GM12878 (cell line): ENCODE data around the gene ARMS2. TPM values are rescaled to one million over a fixed set of nuclear protein-coding genes. Genes with fewer than 3 reads are reported as not detected.

Experiments
- ATAC-seq: fragments of 200-7000 bp; cut with Tn5 transposase; 3 replicates; pipeline ENCODE4 v1.9.1; 2020; ENCODE audit warnings: mild to moderate bottlenecking, moderate library complexity
- BruUV-seq: library from RNA; stranded (reverse); fragments of 400-500 nt; replicated peaks from 2 replicates; lab custom pipeline; 2021; lab: Mats Ljungman, UMichigan
- CTCF ChIA-PET: fragments of 300-600 bp; sonication (Branson Sonifier 250); formaldehyde crosslinking; extraction: SDS; loops from one replicate; lab custom pipeline; 2021; ENCODE audit warnings: inconsistent platforms; lab: Yijun Ruan, JAX
- POLR2A ChIA-PET: fragments of 350-600 bp; formaldehyde crosslinking; extraction: SDS; loops from one replicate; lab custom pipeline; 2021; ENCODE audit warnings: inconsistent platforms; lab: Charles Lee
- RAD21 ChIA-PET: fragments of 300-600 bp; sonication (Branson Sonifier 250); formaldehyde crosslinking; loops from one replicate; lab custom pipeline; 2023; ENCODE audit warnings: antibody characterized with exemption; ENCODE audit not compliant: unreplicated experiment; lab: Charles Lee
- SMC1A ChIA-PET: fragments of 300-600 bp; sonication (Branson Sonifier 250); formaldehyde crosslinking; loops from one replicate; lab custom pipeline; 2023; ENCODE audit not compliant: unreplicated experiment, uncharacterized antibody; lab: Charles Lee
- DNase-seq: peaks from one replicate; pipeline ENCODE4 v3.0.0-alpha.2; 2011; ENCODE audit warnings: low read depth, low spot score
- FAIRE-seq: peaks from 3 replicates; lab custom pipeline; 2011; peaks lifted over from hg19 to GRCh38; lab: Jason Lieb, UNC
- H2AFZ ChIP-seq: 2 replicates; pipeline ENCODE4 v1.6.0; 2011; ENCODE audit warnings: low read depth, low read length, control low read depth; ENCODE audit not compliant: control insufficient read depth
- H3K27ac ChIP-seq: 2 replicates; pipeline ENCODE4 v1.5.1; 2011; ENCODE audit warnings: control low read depth; ENCODE audit not compliant: control insufficient read depth, insufficient read depth
- H3K27me3 ChIP-seq, 2 experiments: replicated peaks in 1 of 2; 2 replicates each; pipeline versions ENCODE4 v1.6.0 to v1.6.1; 2011; ENCODE audit warnings: low read length in 1 of 2; ENCODE audit not compliant: control insufficient read depth in 2 of 2, insufficient read depth in 2 of 2
- H3K36me3 ChIP-seq, 2 experiments: 2 replicates each; pipeline ENCODE4 v1.5.1; 2011; ENCODE audit warnings: low read length in 1 of 2; ENCODE audit not compliant: control insufficient read depth in 2 of 2, insufficient read depth in 2 of 2
- H3K4me1 ChIP-seq: 2 replicates; pipeline ENCODE4 v1.6.1; 2011; ENCODE audit warnings: mild to moderate bottlenecking, low read length, moderate library complexity, mixed read lengths; ENCODE audit not compliant: control insufficient read depth, insufficient read depth
- H3K4me2 ChIP-seq: 2 replicates; pipeline ENCODE4 v1.6.0; 2011; ENCODE audit warnings: control low read depth; ENCODE audit not compliant: control insufficient read depth, insufficient read depth
- H3K4me3 ChIP-seq: fragments of 200-600 bp; sonication (generic); 2 replicates; pipeline ENCODE4 v1.5.1; 2016
- H3K79me2 ChIP-seq: 2 replicates; pipeline ENCODE4 v1.6.0; 2011; ENCODE audit warnings: low read length; ENCODE audit not compliant: control insufficient read depth, insufficient read depth
- H3K9ac ChIP-seq: 2 replicates; pipeline ENCODE4 v1.8.0; 2011; ENCODE audit warnings: low read length, control low read depth, mixed read lengths; ENCODE audit not compliant: control insufficient read depth, insufficient read depth
- H3K9me3 ChIP-seq: replicated peaks from 3 replicates; pipeline ENCODE4 v1.5.1; 2011; ENCODE audit warnings: mild to moderate bottlenecking, low read length; ENCODE audit not compliant: control insufficient read depth, insufficient read depth
- H4K20me1 ChIP-seq: 2 replicates; pipeline ENCODE4 v1.6.0; 2011; ENCODE audit not compliant: control insufficient read depth, insufficient read depth
- CBX3 ChIP-seq: fragments of 200-600 bp; sonication (generic); IDR thresholded peaks from 2 replicates; pipeline ENCODE4 v1.6.1; 2016; ENCODE audit warnings: low read depth, borderline replicate concordance
- CHD1 ChIP-seq: IDR thresholded peaks from 2 replicates; pipeline ENCODE4 v1.6.1; 2012; ENCODE audit warnings: low read depth, low read length, improper control_type of control experiment
- CREB1 ChIP-seq: IDR thresholded peaks from 2 replicates; pipeline ENCODE4 v1.6.1; 2012; ENCODE audit warnings: low read depth, mild to moderate bottlenecking, inconsistent platforms
- EZH2 ChIP-seq: IDR thresholded peaks from 2 replicates; pipeline ENCODE4 v1.6.1; 2012; ENCODE audit warnings: low read depth, mild to moderate bottlenecking, control low read depth, inconsistent platforms, low read length, borderline replicate concordance; ENCODE audit not compliant: control insufficient read depth
- HDAC6 ChIP-seq: fragments of 200-600 bp; sonication (generic); IDR thresholded peaks from one replicate; pipeline ENCODE4 v1.8.0; 2017; ENCODE audit warnings: antibody characterized with exemption; ENCODE audit not compliant: unreplicated experiment
- IRF4 ChIP-seq: IDR thresholded peaks from 2 replicates; pipeline ENCODE4 v1.6.1; 2011; ENCODE audit warnings: low read depth, low read length
- NR2C1 ChIP-seq: fragments of 450-650 bp; IDR thresholded peaks from 2 replicates; pipeline ENCODE4 v1.6.1; 2017; ENCODE audit warnings: antibody characterized with exemption, mild to moderate bottlenecking, moderate library complexity
- PBX3 ChIP-seq: IDR thresholded peaks from 2 replicates; pipeline ENCODE4 v1.6.1; 2011; ENCODE audit warnings: mild to moderate bottlenecking, low read depth, low read length, moderate library complexity; ENCODE audit not compliant: insufficient replicate concordance
- PKNOX1 ChIP-seq: fragments of 450-650 bp; IDR thresholded peaks from 2 replicates; pipeline ENCODE4 v1.6.1; 2016; ENCODE audit warnings: mild to moderate bottlenecking
- SMAD1 ChIP-seq: fragments of 450-650 bp; IDR thresholded peaks from 2 replicates; pipeline ENCODE4 v1.6.1; 2018; ENCODE audit warnings: mild to moderate bottlenecking, low read depth; ENCODE audit not compliant: partially characterized antibody
- USF1 ChIP-seq: IDR thresholded peaks from 2 replicates; pipeline ENCODE4 v1.6.1; 2011; ENCODE audit warnings: borderline replicate concordance, low read depth, mild to moderate bottlenecking, moderate library complexity, mixed read lengths, low read length; ENCODE audit not compliant: insufficient read depth; ENCODE audit errors: extremely low read length
- ZNF24 ChIP-seq: fragments of 450-650 bp; IDR thresholded peaks from 2 replicates; pipeline ENCODE4 v1.6.1; 2017; ENCODE audit warnings: antibody characterized with exemption, mild to moderate bottlenecking
- WGBS: methylation state at CpG from one replicate; pipeline ENCODE4 v1.1.6; 2016; ENCODE audit warnings: low lambda C conversion rate; ENCODE audit not compliant: insufficient replicate concordance, insufficient coverage; ENCODE audit errors: missing lambda C conversion rate; 5-methylcytosine and 5-hydroxymethylcytosine counted together
- in situ Hi-C: fragments of 300-500 bp; cut with MboI; formaldehyde crosslinking; loops from 9 replicates; pipeline ENCODE4 v1.14.3; 2018; ENCODE audit warnings: mixed read lengths
- intact Hi-C: fragments of 100-400 bp; cut with micrococcal nuclease; formaldehyde crosslinking; loops from one replicate; pipeline ENCODE4 v1.14.2; 2022; ENCODE audit not compliant: unreplicated experiment
- polyA plus RNA-seq, 11 experiments: library from polyadenylated mRNA; depleted of rRNA in 4 of 11; unstranded in 6 of 11; stranded (reverse) in 5 of 11; fragments of >200 nt; fragmentation: Nextera tagmentation in 4 of 11; fragmentation: Illumina TruSeq in 1 of 11; extraction: Ambion mirVana in 4 of 11; extraction: Trizol in 1 of 11; gene quantifications; 1 replicate in 1 of 11; 2 replicates in 10 of 11; pipeline versions ENCODE4 v1.2.1 to v1.2.3, GENCODE V29; 2011 to 2016; ENCODE audit warnings: inconsistent platforms in 2 of 11, missing spikeins in 2 of 11, low read depth in 1 of 11
- total RNA-seq, 4 experiments: library from RNA; depleted of rRNA in 3 of 4; stranded (reverse); fragments of >200 nt in 3 of 4; fragmentation: Illumina TruSeq in 1 of 4; extraction: Trizol in 1 of 4; gene quantifications; 2 replicates each; pipeline versions ENCODE4 v1.2.1 to v1.2.3, GENCODE V29; 2013 to 2021

The ARMS2 gene
- total and polyA plus RNA-seq, 10 of the 15 experiments (the other 5 are each of a cell fraction or from before 2014, with no cell fraction given) = not detected

- TF ChIP-seq PBX3 = no peak
- no peak for TF ChIP-seq CBX3
- no peak for TF ChIP-seq ZNF24
- TF ChIP-seq CREB1 = no peak
- TF ChIP-seq IRF4 = no peak
- TF ChIP-seq NR2C1 = no peak
- no peak for TF ChIP-seq SMAD1
- no peak for TF ChIP-seq USF1
- no peak for TF ChIP-seq PKNOX1
- no peak for TF ChIP-seq CHD1
Measured at GRCh38 chr10:122500726-122501125, 46.3 kb downstream of the ARMS2 start (continued).

- POLR2A ChIA-PET = no interaction called here
- CTCF ChIA-PET = no interaction called here
- H3K9ac ChIP-seq = no peak overlapping the region
- no peak overlapping the region for H3K27ac ChIP-seq
- SMC1A ChIA-PET = no interaction called here
- no peak for ATAC-seq
- no peak overlapping the region for H3K4me2 ChIP-seq
- H3K36me3 ChIP-seq = no peaks in the 10 kb centered on the region
- no peaks in the 10 kb centered on the region for H3K4me1 ChIP-seq
- intact Hi-C loops (no loop called here), in situ Hi-C loops (no loop called here)
- RAD21 ChIA-PET = no interaction called here
- H3K9me3 ChIP-seq = no peaks in the 10 kb centered on the region
- H3K27me3 ChIP-seq = peaks cover 0 to 4% of the 10 kb centered on the region in 2 experiments; a peak in 2 of 4 replicates
- H3K4me3 ChIP-seq = no peak overlapping the region
- H3K79me2 ChIP-seq = no peaks in the 10 kb centered on the region
- DNase-seq = no peak
- WGBS = 64% methylated on average over 13 of the region's 13 CpGs
- H4K20me1 ChIP-seq = no peaks in the 10 kb centered on the region
- no TSS peak for BruUV-seq
- FAIRE-seq = no peak
- TF ChIP-seq EZH2 (no peak), HDAC6 (no peak), PKNOX1 (no peak)
- TF ChIP-seq, all 136 proteins: peak for 0
- no peak overlapping the region for H2AFZ ChIP-seq
Measured at GRCh38 chr10:122503012-122503411, 48.6 kb downstream of the ARMS2 start.
